HepG2 (cell line): ENCODE results near the gene MIB1. TPM values are rescaled to one million over a fixed set of nuclear protein-coding genes. Genes with fewer than 3 reads are reported as not detected.

Experiments used
- ASH2L ChIP-seq: fragments of 300-600, 200-600 bp; sonication (generic); IDR thresholded peaks from 2 replicates; pipeline ENCODE4 v1.7.0; 2017; ENCODE audit warnings: low read depth, mild to moderate bottlenecking, moderate library complexity, mixed read lengths, low read length; ENCODE audit not compliant: insufficient read length
- CEBPB ChIP-seq: IDR thresholded peaks from 2 replicates; pipeline ENCODE4 v1.6.1; 2011; ENCODE audit warnings: low read depth, low read length, improper control_type of control experiment, borderline replicate concordance
- KLF6 ChIP-seq: IDR thresholded peaks from 2 replicates; pipeline ENCODE4 v1.8.0; 2016; ENCODE audit warnings: missing biosample characterization, missing genetic modification reagents
- RCOR2 ChIP-seq: IDR thresholded peaks from 2 replicates; pipeline ENCODE4 v1.6.1; 2016; ENCODE audit warnings: missing biosample characterization, missing genetic modification reagents
- RXRA ChIP-seq: sonication (generic); formaldehyde crosslinking; IDR thresholded peaks from 2 replicates; pipeline ENCODE4 v1.5.1; 2020; ENCODE audit warnings: missing genetic modification reagents
- TAF15 ChIP-seq: fragments of 200-400 bp; formaldehyde crosslinking; IDR thresholded peaks from one replicate; pipeline ENCODE4 v1.6.1; 2018; ENCODE audit warnings: mild to moderate bottlenecking, low read depth, low read length; ENCODE audit not compliant: poor library complexity, severe bottlenecking
- ZC3H4 ChIP-seq: sonication (generic); formaldehyde crosslinking; IDR thresholded peaks from 2 replicates; pipeline ENCODE4 v1.4.0; 2020; ENCODE audit warnings: missing genetic modification reagents, borderline replicate concordance
- ZMYM3 ChIP-seq: sonication (generic); formaldehyde crosslinking; IDR thresholded peaks from 2 replicates; pipeline ENCODE4 v1.5.1; 2020; ENCODE audit warnings: mild to moderate bottlenecking, missing genetic modification reagents
- ZNF224 ChIP-seq: sonication (generic); formaldehyde crosslinking; IDR thresholded peaks from 2 replicates; pipeline ENCODE4 v1.5.0; 2020; ENCODE audit warnings: mild to moderate bottlenecking, missing genetic modification reagents
- ZNF777 ChIP-seq: sonication (generic); formaldehyde crosslinking; IDR thresholded peaks from 2 replicates; pipeline ENCODE4 v1.4.0; 2020; ENCODE audit warnings: missing genetic modification reagents
- polyA plus RNA-seq, 8 experiments: library from polyadenylated mRNA; depleted of rRNA in 3 of 8; stranded (reverse) in 7 of 8; unstranded in 1 of 8; fragments of >200 nt; fragmentation: Illumina TruSeq in 4 of 8; extraction: Trizol in 4 of 8; gene quantifications; 2 replicates each; pipeline versions ENCODE4 v1.2.1 to v1.2.3, GENCODE V29; 2011 to 2016; ENCODE audit warnings: low read depth in 4 of 8, missing spikeins in 1 of 8, mixed read lengths in 1 of 8; ENCODE audit not compliant: insufficient read depth in 1 of 8
- total RNA-seq, 5 experiments: library from RNA; depleted of rRNA; stranded (reverse); fragments of >200 nt; fragmentation: Illumina TruSeq; extraction: Trizol; gene quantifications; 2 replicates each; pipeline ENCODE4 v1.2.3, GENCODE V29; 2016; ENCODE audit warnings: low read depth in 1 of 5
- TF ChIP-seq, protein P1 (sequence below): sonication (generic); formaldehyde crosslinking; IDR thresholded peaks from 2 replicates; pipeline ENCODE4 v1.4.0; 2020; ENCODE audit warnings: mild to moderate bottlenecking, low read depth, missing genetic modification reagents
- TF ChIP-seq, protein P2 (sequence below): sonication (generic); formaldehyde crosslinking; IDR thresholded peaks from 2 replicates; pipeline ENCODE4 v1.5.1; 2020; ENCODE audit warnings: mild to moderate bottlenecking, missing genetic modification reagents
- TF ChIP-seq, protein P3 (sequence below): IDR thresholded peaks from 2 replicates; pipeline ENCODE4 v1.6.1; 2012; ENCODE audit warnings: low read depth, low read length, improper control_type of control experiment
- TF ChIP-seq, protein P4 (sequence below): sonication (generic); formaldehyde crosslinking; IDR thresholded peaks from 2 replicates; pipeline ENCODE4 v1.8.1; 2023; ENCODE audit warnings: missing genetic modification reagents, inconsistent platforms, borderline replicate concordance
- TF ChIP-seq, protein P5 (sequence below): sonication (generic); formaldehyde crosslinking; IDR thresholded peaks from 2 replicates; pipeline ENCODE4 v1.4.0; 2020; ENCODE audit warnings: missing genetic modification reagents
- TF ChIP-seq, protein P6 (sequence below): sonication (generic); formaldehyde crosslinking; IDR thresholded peaks from 2 replicates; pipeline ENCODE4 v1.5.1; 2020; ENCODE audit warnings: missing genetic modification reagents, mild to moderate bottlenecking, borderline replicate concordance

Gene MIB1
- total and polyA plus RNA-seq, 2 of the 13 experiments (the other 11 are each of a cell fraction or from before 2014, with no cell fraction given): 12.0 to 47.0 TPM

DNA sequence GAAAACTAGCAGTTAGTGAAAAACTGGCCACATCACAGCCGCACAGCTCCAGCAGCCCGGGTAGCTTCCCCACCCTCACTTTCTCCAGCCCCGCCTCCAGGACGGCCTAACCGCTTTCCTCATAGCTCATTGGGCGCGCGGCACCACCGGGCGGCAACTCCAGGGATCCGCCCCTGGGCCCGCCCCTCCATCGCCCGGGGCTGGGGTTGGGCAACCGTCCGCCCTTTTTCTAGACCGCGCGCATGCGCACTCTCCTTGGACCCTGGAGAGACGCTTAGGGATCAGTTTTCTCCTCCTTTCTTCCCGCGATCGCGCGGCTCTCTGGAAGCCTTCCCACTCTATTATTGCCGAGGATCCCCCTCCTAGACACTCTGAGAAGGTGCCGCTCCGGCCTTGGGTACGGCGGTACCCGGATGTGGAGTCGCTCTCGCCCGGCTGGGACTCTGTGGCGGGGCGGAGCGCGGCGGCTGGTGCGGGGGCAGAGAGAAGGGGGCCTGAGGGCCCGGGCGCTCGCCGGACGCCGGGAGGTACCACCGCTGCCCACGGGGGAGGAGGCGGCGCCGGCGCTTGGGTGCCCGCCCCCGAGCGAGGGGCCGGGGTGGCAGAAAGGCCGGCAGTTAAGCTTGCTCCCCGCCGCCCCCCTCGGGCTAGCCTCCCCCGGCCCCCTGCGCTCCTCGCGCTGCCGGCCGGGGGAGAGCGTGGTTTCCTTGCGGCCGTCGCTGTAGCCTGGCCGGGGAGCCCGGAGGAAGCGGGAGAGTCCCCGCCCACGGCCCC is at the start of gene MIB1 (continued):
- TF ChIP-seq ASH2L: peak; percentile 82
- TF ChIP-seq TAF15: peak; percentile 69
- TF ChIP-seq, protein P1, sequence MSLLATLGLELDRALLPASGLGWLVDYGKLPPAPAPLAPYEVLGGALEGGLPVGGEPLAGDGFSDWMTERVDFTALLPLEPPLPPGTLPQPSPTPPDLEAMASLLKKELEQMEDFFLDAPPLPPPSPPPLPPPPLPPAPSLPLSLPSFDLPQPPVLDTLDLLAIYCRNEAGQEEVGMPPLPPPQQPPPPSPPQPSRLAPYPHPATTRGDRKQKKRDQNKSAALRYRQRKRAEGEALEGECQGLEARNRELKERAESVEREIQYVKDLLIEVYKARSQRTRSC (CRISPR knock-in tag): no peak
- TF ChIP-seq RCOR2 (CRISPR knock-in tag): no peak
- TF ChIP-seq, protein P2, sequence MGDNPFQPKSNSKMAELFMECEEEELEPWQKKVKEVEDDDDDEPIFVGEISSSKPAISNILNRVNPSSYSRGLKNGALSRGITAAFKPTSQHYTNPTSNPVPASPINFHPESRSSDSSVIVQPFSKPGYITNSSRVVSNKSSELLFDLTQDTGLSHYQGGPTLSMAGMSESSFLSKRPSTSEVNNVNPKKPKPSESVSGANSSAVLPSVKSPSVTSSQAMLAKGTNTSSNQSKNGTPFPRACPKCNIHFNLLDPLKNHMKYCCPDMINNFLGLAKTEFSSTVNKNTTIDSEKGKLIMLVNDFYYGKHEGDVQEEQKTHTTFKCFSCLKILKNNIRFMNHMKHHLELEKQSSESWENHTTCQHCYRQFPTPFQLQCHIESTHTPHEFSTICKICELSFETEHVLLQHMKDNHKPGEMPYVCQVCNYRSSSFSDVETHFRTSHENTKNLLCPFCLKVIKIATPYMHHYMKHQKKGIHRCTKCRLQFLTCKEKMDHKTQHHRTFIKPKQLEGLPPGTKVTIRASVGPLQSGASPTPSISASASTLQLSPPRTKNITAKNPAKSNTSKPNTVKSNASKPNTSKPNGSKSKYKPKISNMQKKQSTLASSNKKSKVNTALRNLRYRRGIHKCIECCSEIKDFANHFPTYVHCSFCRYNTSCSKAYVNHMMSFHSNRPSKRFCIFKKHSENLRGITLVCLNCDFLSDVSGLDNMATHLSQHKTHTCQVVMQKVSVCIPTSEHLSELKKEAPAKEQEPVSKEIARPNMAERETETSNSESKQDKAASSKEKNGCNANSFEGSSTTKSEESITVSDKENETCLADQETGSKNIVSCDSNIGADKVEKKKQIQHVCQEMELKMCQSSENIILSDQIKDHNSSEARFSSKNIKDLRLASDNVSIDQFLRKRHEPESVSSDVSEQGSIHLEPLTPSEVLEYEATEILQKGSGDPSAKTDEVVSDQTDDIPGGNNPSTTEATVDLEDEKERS (CRISPR knock-in tag): no peak
- peak; percentile 97 for TF ChIP-seq CEBPB
- TF ChIP-seq ZNF224 (CRISPR knock-in tag): peak; percentile 75; the same call in 1 of the 2 replicates
- 0 out of 2 replicates have a peak, but pooled peaks have one; percentile 12 for TF ChIP-seq RXRA (CRISPR knock-in tag)
- TF ChIP-seq ZMYM3 (CRISPR knock-in tag): no peak
- TF ChIP-seq, protein P3, sequence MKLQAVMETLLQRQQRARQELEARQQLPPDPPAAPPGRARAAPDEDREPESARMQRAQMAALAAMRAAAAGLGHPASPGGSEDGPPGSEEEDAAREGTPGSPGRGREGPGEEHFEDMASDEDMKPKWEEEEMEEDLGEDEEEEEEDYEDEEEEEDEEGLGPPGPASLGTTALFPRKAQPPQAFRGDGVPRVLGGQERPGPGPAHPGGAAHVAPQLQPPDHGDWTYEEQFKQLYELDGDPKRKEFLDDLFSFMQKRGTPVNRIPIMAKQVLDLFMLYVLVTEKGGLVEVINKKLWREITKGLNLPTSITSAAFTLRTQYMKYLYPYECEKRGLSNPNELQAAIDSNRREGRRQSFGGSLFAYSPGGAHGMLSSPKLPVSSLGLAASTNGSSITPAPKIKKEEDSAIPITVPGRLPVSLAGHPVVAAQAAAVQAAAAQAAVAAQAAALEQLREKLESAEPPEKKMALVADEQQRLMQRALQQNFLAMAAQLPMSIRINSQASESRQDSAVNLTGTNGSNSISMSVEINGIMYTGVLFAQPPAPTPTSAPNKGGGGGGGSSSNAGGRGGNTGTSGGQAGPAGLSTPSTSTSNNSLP: no peak
- TF ChIP-seq, protein P4, sequence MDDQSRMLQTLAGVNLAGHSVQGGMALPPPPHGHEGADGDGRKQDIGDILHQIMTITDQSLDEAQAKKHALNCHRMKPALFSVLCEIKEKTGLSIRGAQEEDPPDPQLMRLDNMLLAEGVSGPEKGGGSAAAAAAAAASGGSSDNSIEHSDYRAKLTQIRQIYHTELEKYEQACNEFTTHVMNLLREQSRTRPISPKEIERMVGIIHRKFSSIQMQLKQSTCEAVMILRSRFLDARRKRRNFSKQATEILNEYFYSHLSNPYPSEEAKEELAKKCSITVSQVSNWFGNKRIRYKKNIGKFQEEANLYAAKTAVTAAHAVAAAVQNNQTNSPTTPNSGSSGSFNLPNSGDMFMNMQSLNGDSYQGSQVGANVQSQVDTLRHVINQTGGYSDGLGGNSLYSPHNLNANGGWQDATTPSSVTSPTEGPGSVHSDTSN (CRISPR knock-in tag): 0 out of 2 replicates have a peak, but pooled peaks have one; percentile 27
- 0 out of 2 replicates have a peak, but pooled peaks have one; percentile 17 for TF ChIP-seq ZNF777 (CRISPR knock-in tag)
- 0 out of 2 replicates have a peak, but pooled peaks have one; percentile 34 for TF ChIP-seq ZC3H4 (CRISPR knock-in tag)
- TF ChIP-seq, protein P5, sequence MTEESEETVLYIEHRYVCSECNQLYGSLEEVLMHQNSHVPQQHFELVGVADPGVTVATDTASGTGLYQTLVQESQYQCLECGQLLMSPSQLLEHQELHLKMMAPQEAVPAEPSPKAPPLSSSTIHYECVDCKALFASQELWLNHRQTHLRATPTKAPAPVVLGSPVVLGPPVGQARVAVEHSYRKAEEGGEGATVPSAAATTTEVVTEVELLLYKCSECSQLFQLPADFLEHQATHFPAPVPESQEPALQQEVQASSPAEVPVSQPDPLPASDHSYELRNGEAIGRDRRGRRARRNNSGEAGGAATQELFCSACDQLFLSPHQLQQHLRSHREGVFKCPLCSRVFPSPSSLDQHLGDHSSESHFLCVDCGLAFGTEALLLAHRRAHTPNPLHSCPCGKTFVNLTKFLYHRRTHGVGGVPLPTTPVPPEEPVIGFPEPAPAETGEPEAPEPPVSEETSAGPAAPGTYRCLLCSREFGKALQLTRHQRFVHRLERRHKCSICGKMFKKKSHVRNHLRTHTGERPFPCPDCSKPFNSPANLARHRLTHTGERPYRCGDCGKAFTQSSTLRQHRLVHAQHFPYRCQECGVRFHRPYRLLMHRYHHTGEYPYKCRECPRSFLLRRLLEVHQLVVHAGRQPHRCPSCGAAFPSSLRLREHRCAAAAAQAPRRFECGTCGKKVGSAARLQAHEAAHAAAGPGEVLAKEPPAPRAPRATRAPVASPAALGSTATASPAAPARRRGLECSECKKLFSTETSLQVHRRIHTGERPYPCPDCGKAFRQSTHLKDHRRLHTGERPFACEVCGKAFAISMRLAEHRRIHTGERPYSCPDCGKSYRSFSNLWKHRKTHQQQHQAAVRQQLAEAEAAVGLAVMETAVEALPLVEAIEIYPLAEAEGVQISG (CRISPR knock-in tag): peak; percentile 77; the same call in 1 of the 2 replicates
- TF ChIP-seq, protein P6, sequence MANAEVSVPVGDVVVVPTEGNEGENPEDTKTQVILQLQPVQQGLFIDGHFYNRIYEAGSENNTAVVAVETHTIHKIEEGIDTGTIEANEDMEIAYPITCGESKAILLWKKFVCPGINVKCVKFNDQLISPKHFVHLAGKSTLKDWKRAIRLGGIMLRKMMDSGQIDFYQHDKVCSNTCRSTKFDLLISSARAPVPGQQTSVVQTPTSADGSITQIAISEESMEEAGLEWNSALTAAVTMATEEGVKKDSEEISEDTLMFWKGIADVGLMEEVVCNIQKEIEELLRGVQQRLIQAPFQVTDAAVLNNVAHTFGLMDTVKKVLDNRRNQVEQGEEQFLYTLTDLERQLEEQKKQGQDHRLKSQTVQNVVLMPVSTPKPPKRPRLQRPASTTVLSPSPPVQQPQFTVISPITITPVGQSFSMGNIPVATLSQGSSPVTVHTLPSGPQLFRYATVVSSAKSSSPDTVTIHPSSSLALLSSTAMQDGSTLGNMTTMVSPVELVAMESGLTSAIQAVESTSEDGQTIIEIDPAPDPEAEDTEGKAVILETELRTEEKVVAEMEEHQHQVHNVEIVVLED (CRISPR knock-in tag): no peak
- TF ChIP-seq KLF6 (CRISPR knock-in tag): peak; percentile 73; the same call in 1 of the 2 replicates
